CD4-positive, alpha-beta T cell (primary cell): ENCODE data around the gene MINDY3. TPM values are rescaled to one million over a fixed set of nuclear protein-coding genes. Genes with fewer than 3 reads are reported as not detected.

ENCODE experiments used
- ATAC-seq: fragments of 200-7000 bp; cut with Tn5 transposase; one replicate; pipeline ENCODE4 v1.10.0; 2022; ENCODE audit warnings: mild to moderate bottlenecking; ENCODE audit not compliant: poor library complexity
- CTCF ChIA-PET: fragments of 350-600 bp; sonication (Branson Sonifier 250); formaldehyde crosslinking; loops from one replicate; lab custom pipeline; 2021; ENCODE audit warnings: antibody characterized with exemption, inconsistent platforms; lab: Charles Lee
- POLR2A ChIA-PET: fragments of 350-600 bp; sonication (Branson Sonifier 250); formaldehyde crosslinking; loops from one replicate; lab custom pipeline; 2021; ENCODE audit warnings: antibody characterized with exemption, inconsistent platforms; lab: Charles Lee
- DNase-seq, 14 experiments: peaks; one replicate each; pipeline ENCODE4 v3.0.0-alpha.2; 2013 to 2020; ENCODE audit warnings: mixed read lengths in 2 of 14
- H3K27ac ChIP-seq, 2 donors: one replicate each; pipeline versions ENCODE4 v1.5.1 to v1.7.0; 2013; ENCODE audit warnings: low read length in 2 of 2, low read depth in 1 of 2, mild to moderate bottlenecking in 1 of 2
- H3K27me3 ChIP-seq, 2 experiments: 1 replicate in 1 of 2; 2 replicates in 1 of 2; pipeline versions ENCODE4 v1.6.1 to v1.7.0; 2013; ENCODE audit warnings: low read length in 2 of 2, control low read depth in 1 of 2, mild to moderate bottlenecking in 1 of 2, moderate library complexity in 1 of 2; ENCODE audit not compliant: insufficient read depth in 2 of 2, control insufficient read depth in 1 of 2
- H3K36me3 ChIP-seq: one replicate; pipeline ENCODE4 v1.6.1; 2013; ENCODE audit warnings: low read length, control low read depth; ENCODE audit not compliant: insufficient read depth
- H3K4me1 ChIP-seq: one replicate; pipeline ENCODE4 v1.6.1; 2013; ENCODE audit warnings: low read length, control low read depth; ENCODE audit not compliant: insufficient read depth
- H3K4me3 ChIP-seq: one replicate; pipeline ENCODE4 v1.5.1; 2013; ENCODE audit warnings: mild to moderate bottlenecking, low read length, moderate library complexity
- H3K9me3 ChIP-seq, 2 experiments: 1 replicate in 1 of 2; 2 replicates in 1 of 2; pipeline versions ENCODE4 v1.6.1 to v1.7.0; 2013; ENCODE audit warnings: low read length in 2 of 2, mild to moderate bottlenecking in 2 of 2, control low read depth in 1 of 2, moderate library complexity in 1 of 2; ENCODE audit not compliant: control insufficient read depth in 1 of 2, insufficient read depth in 1 of 2
- H3K27ac Mint-ChIP-seq: one replicate; pipeline ENCODE4 v1.8.0; 2020; ENCODE audit warnings: mixed read lengths
- H3K27me3 Mint-ChIP-seq: one replicate; pipeline ENCODE4 v1.8.0; 2021; ENCODE audit warnings: mixed read lengths
- H3K36me3 Mint-ChIP-seq: one replicate; pipeline ENCODE4 v1.8.0; 2021; ENCODE audit warnings: low read depth, mixed read lengths
- H3K4me1 Mint-ChIP-seq: one replicate; pipeline ENCODE4 v1.8.0; 2021; ENCODE audit warnings: low read depth, mixed read lengths
- H3K4me3 Mint-ChIP-seq: one replicate; pipeline ENCODE4 v1.8.0; 2020; ENCODE audit warnings: mild to moderate bottlenecking, mixed read lengths
- H3K9me3 Mint-ChIP-seq: one replicate; pipeline ENCODE4 v1.8.0; 2020; ENCODE audit warnings: mixed read lengths
- intact Hi-C, 2 experiments: fragments of 100-400 bp; cut with DNase I in 1 of 2; cut with micrococcal nuclease in 1 of 2; formaldehyde crosslinking; loops; one replicate each; pipeline versions ENCODE4 v1.15.1 to v1.9.0; 2023 to 2025; cut with DNase I, micrococcal nuclease
- total RNA-seq, 174 experiments: library from RNA in 2 of 174; stranded (reverse) in 2 of 174; gene quantifications; one replicate each; pipeline ENCODE4 v1.2.3 and lab custom pipeline; 2021 to 2026
- TF ChIP-seq, protein P1 (sequence below): fragments of 200-600 bp; IDR thresholded peaks from one replicate; pipeline ENCODE4 v1.8.0; 2022; ENCODE audit warnings: antibody characterized with exemption, mild to moderate bottlenecking

MINDY3 gene
- total RNA-seq, 2 experiments from 2014 or later = 39.8 to 40.6 TPM

DNA sequence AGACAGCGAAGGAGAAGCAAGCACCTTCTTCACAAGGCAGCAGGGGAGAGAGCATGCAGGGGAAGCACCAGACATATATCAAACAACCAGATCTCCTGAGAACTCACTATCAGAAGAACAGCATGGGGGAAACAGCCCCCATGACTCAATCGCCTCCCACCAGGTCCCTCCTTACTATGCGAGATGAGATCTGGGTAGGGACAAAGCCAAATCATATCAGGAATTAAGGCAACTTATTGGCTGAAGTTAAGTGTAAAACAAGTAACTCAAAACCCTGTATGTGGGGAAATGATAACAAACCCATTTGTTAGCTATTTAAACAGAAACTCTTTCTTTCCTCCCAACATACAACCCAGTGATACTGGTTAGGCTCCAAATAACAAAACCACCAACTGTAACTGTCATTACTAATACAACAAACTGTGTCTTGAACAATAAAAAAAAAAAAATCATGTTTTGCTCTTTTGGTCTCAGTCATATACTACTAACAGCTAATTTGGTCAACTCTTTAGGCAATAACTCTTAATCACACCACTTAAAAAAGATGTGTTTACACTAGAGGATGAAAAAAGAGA is 57.8 kb downstream of the MINDY3 start:
- H3K9me3 Mint-ChIP-seq = no peaks in the 10 kb centered on the region
- ATAC-seq (no peak), DNase-seq (no peak)
- H3K4me1 ChIP-seq = no peaks in the 10 kb centered on the region
- TF ChIP-seq, protein P1, sequence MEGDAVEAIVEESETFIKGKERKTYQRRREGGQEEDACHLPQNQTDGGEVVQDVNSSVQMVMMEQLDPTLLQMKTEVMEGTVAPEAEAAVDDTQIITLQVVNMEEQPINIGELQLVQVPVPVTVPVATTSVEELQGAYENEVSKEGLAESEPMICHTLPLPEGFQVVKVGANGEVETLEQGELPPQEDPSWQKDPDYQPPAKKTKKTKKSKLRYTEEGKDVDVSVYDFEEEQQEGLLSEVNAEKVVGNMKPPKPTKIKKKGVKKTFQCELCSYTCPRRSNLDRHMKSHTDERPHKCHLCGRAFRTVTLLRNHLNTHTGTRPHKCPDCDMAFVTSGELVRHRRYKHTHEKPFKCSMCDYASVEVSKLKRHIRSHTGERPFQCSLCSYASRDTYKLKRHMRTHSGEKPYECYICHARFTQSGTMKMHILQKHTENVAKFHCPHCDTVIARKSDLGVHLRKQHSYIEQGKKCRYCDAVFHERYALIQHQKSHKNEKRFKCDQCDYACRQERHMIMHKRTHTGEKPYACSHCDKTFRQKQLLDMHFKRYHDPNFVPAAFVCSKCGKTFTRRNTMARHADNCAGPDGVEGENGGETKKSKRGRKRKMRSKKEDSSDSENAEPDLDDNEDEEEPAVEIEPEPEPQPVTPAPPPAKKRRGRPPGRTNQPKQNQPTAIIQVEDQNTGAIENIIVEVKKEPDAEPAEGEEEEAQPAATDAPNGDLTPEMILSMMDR = no peak
- H3K27me3 ChIP-seq = no peaks in the 10 kb centered on the region
- H3K27ac Mint-ChIP-seq = no peak overlapping the region
- H3K4me3 Mint-ChIP-seq = no peak overlapping the region
- H3K36me3 ChIP-seq = peaks cover 30% of the 10 kb centered on the region
- H3K36me3 Mint-ChIP-seq = peaks cover 86% of the 10 kb centered on the region
- POLR2A ChIA-PET = no interaction called here
- H3K27me3 Mint-ChIP-seq = no peaks in the 10 kb centered on the region
- H3K27ac ChIP-seq = no peak overlapping the region
- no peaks in the 10 kb centered on the region for H3K9me3 ChIP-seq
- CTCF ChIA-PET = interaction anchor here (1.0 kb wide), 1 partner anchor 12 kb away, joined by 3 read pairs; no protein-coding TSS in a partner anchor
- H3K4me3 ChIP-seq = no peak overlapping the region
- H3K4me1 Mint-ChIP-seq = no peaks in the 10 kb centered on the region
- intact Hi-C loops = no loop called here

DNA sequence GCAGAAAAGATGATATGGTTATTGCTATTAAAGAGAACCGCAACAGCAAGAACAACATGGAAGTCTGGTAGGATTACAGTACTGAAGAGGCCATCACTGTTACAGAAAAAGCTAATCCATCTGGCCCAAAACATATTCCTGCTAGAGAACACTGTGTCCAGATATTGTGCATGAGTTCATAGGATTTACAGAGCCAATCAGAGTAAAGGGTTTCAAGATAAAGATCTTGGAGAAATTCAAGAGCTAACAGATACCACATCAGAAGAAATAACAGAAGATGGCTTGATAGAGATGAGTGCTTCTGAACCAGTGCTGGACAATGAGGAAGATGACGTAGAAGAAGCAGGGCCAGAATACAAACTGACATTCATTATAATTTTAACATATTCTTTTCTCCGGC is 58.7 kb downstream of the MINDY3 start:
- CTCF ChIA-PET = no interaction called here
- no peak overlapping the region for H3K4me3 Mint-ChIP-seq
- Histone ChIP-seq H3K27me3 (no peaks in the 10 kb centered on the region), H3K36me3 (peaks cover 23% of the 10 kb centered on the region), H3K27ac (no peak overlapping the region), H3K9me3 (no peaks in the 10 kb centered on the region), H3K4me1 (no peaks in the 10 kb centered on the region), H3K4me3 (no peak overlapping the region)
- intact Hi-C loops = no loop called here
- H3K9me3 Mint-ChIP-seq = no peaks in the 10 kb centered on the region
- H3K27me3 Mint-ChIP-seq = no peaks in the 10 kb centered on the region
- H3K4me1 Mint-ChIP-seq = no peaks in the 10 kb centered on the region
- ATAC-seq (no peak), DNase-seq (no peak)
- peaks cover 85% of the 10 kb centered on the region for H3K36me3 Mint-ChIP-seq
- POLR2A ChIA-PET = no interaction called here
- TF ChIP-seq, protein P1 = no peak
- H3K27ac Mint-ChIP-seq = no peak overlapping the region

DNA sequence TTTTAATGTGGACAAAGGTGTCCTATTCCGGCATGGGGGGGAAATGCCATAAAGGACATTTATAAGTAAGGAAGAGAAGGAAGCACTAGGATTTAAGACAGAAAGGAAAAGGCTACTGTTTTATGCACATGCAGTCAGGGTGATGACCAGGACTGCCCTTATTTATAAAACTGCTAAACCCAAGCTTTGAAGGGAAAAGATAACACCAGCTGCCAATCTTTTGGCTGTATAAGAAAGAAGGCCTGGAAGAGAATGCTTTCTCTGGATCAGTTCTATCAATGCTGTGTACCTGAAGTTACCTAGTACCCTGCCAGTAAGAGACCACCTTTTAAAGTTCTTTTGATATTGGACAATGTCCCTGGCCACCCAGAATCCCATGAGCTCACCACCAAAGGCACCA is 59.2 kb downstream of the MINDY3 start:
- TF ChIP-seq, protein P1 = no peak
- Mint-ChIP-seq H3K4me1 (no peaks in the 10 kb centered on the region), H3K27me3 (no peaks in the 10 kb centered on the region), H3K36me3 (peaks cover 85% of the 10 kb centered on the region), H3K9me3 (no peaks in the 10 kb centered on the region), H3K27ac (no peak overlapping the region), H3K4me3 (no peak overlapping the region)
- DNase-seq (no peak), ATAC-seq (no peak)
- Histone ChIP-seq H3K4me1 (no peaks in the 10 kb centered on the region), H3K4me3 (no peak overlapping the region), H3K36me3 (peaks cover 20% of the 10 kb centered on the region), H3K9me3 (no peaks in the 10 kb centered on the region), H3K27ac (no peak overlapping the region), H3K27me3 (no peaks in the 10 kb centered on the region)
- intact Hi-C loops = no loop called here
- ChIA-PET POLR2A (no interaction called here), CTCF (no interaction called here)
